ENCODE measurements around the gene SPATA32.

The SPATA32 gene

DNA sequence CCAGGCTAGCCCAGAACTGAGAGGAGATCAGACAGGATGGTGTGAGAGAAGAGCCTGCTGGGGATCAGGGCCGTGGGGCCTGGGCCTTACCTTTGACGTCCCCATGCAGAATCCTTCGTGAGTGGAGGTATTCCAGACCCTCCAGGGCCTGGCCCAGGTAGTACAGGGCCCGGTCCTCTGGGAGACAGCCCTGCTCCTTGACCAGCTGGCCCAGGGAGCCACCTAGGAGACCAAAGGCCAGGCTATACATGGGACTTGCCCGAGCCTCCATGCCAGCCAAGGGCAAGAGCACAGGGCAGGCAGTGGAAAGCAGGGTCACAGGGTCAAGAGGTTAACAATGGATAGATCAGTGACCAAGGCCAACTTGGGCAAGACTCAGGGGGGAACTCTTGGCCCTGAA is 12.1 kb upstream of the SPATA32 start:
- ChIA-PET CTCF (interaction anchor here (0.7 to 12.0 kb wide), 6 partner anchors 10 to 116 kb away, joined by 3 to 357 read pairs (median 5); no protein-coding TSS in a partner anchor), POLR2A (no interaction called here)
- H3K4me3 ChIP-seq (ENCODE audit: low read depth, low read length) = no peak overlapping the region
- H3K27ac ChIP-seq (ENCODE audit: extremely low read depth, low read depth, low read length) = no peak overlapping the region
- H3K4me1 ChIP-seq (ENCODE audit: control insufficient read depth, insufficient read depth, low read length) = peaks cover 5% of the 10 kb centered on the region
- TF ChIP-seq EGR2 (tag by site-specific recombination; IDR thresholded peaks at IDR 0.05; ENCODE audit: low read depth) = no peak
- no peak for TF ChIP-seq ZNF112 (tag by site-specific recombination; IDR thresholded peaks at IDR 0.05)
- TF ChIP-seq ZNF473 (tag by site-specific recombination; IDR thresholded peaks at IDR 0.05) = no peak
- TF ChIP-seq, protein P1, sequence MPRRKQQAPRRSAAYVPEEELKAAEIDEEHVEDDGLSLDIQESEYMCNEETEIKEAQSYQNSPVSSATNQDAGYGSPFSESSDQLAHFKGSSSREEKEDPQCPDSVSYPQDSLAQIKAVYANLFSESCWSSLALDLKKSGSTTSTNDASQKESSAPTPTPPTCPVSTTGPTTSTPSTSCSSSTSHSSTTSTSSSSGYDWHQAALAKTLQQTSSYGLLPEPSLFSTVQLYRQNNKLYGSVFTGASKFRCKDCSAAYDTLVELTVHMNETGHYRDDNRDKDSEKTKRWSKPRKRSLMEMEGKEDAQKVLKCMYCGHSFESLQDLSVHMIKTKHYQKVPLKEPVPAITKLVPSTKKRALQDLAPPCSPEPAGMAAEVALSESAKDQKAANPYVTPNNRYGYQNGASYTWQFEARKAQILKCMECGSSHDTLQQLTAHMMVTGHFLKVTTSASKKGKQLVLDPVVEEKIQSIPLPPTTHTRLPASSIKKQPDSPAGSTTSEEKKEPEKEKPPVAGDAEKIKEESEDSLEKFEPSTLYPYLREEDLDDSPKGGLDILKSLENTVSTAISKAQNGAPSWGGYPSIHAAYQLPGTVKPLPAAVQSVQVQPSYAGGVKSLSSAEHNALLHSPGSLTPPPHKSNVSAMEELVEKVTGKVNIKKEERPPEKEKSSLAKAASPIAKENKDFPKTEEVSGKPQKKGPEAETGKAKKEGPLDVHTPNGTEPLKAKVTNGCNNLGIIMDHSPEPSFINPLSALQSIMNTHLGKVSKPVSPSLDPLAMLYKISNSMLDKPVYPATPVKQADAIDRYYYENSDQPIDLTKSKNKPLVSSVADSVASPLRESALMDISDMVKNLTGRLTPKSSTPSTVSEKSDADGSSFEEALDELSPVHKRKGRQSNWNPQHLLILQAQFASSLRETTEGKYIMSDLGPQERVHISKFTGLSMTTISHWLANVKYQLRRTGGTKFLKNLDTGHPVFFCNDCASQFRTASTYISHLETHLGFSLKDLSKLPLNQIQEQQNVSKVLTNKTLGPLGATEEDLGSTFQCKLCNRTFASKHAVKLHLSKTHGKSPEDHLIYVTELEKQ (tag by site-specific recombination; IDR thresholded peaks at IDR 0.05; ENCODE audit: borderline replicate concordance) = no peak
- TF ChIP-seq, protein P2, sequence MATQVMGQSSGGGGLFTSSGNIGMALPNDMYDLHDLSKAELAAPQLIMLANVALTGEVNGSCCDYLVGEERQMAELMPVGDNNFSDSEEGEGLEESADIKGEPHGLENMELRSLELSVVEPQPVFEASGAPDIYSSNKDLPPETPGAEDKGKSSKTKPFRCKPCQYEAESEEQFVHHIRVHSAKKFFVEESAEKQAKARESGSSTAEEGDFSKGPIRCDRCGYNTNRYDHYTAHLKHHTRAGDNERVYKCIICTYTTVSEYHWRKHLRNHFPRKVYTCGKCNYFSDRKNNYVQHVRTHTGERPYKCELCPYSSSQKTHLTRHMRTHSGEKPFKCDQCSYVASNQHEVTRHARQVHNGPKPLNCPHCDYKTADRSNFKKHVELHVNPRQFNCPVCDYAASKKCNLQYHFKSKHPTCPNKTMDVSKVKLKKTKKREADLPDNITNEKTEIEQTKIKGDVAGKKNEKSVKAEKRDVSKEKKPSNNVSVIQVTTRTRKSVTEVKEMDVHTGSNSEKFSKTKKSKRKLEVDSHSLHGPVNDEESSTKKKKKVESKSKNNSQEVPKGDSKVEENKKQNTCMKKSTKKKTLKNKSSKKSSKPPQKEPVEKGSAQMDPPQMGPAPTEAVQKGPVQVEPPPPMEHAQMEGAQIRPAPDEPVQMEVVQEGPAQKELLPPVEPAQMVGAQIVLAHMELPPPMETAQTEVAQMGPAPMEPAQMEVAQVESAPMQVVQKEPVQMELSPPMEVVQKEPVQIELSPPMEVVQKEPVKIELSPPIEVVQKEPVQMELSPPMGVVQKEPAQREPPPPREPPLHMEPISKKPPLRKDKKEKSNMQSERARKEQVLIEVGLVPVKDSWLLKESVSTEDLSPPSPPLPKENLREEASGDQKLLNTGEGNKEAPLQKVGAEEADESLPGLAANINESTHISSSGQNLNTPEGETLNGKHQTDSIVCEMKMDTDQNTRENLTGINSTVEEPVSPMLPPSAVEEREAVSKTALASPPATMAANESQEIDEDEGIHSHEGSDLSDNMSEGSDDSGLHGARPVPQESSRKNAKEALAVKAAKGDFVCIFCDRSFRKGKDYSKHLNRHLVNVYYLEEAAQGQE (tag by site-specific recombination; IDR thresholded peaks at IDR 0.05) = no peak
- no peak for TF ChIP-seq ZNF354C (tag by site-specific recombination; IDR thresholded peaks at IDR 0.05; ENCODE audit: borderline replicate concordance, low read depth)
- no peak for TF ChIP-seq ZNF785 (tag by site-specific recombination; IDR thresholded peaks at IDR 0.05)
- TF ChIP-seq WT1 (tag by site-specific recombination; IDR thresholded peaks at IDR 0.05) = no peak
- TF ChIP-seq ZNF600 (tag by site-specific recombination; IDR thresholded peaks at IDR 0.05) = no peak
- TF ChIP-seq ZNF239 (tag by site-specific recombination; IDR thresholded peaks at IDR 0.05) = no peak
- no peak for TF ChIP-seq ZNF223 (tag by site-specific recombination; IDR thresholded peaks at IDR 0.05)
- TF ChIP-seq ZNF514 (tag by site-specific recombination; IDR thresholded peaks at IDR 0.05) = no peak
- H3K36me3 ChIP-seq (ENCODE audit: control insufficient read depth in 2 of 2, insufficient read depth in 1 of 2, low read length in 2 of 2) = peaks cover 18 to 43% of the 10 kb centered on the region in 2 experiments; a peak in 2 of 3 replicates
- H3K9me3 ChIP-seq (ENCODE audit: control insufficient read depth, insufficient read depth, low read depth, low read length) = no peaks in the 10 kb centered on the region

DNA sequence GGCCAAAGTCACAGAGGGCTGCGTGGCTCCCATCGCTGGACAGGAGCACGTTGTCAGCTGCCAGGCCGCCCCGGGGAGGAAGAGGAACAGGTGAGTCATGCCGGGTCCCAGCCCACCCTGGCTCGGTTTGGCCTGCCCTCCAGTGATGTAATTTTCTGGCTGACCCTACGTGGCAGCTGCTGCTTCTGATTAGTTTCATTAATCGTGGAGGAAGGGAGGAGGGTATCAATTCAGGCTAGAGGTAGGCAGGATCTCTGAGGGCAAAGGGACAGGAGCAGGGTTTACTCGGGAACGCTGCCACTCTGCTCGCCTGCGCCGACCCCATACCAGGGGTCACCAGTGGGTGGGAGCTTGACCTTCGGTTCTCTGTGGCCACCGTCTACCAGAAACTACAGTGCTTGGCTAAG is 11.7 kb upstream of the SPATA32 start:
- H3K9me3 ChIP-seq (ENCODE audit: control insufficient read depth, insufficient read depth, low read depth, low read length) = no peaks in the 10 kb centered on the region
- peaks cover 5% of the 10 kb centered on the region for H3K4me1 ChIP-seq (ENCODE audit: control insufficient read depth, insufficient read depth, low read length)
- POLR2A ChIA-PET = no interaction called here
- CTCF ChIA-PET = interaction anchor here (0.9 to 12.0 kb wide), 5 partner anchors 10 to 117 kb away, joined by 3 to 357 read pairs (median 5); no protein-coding TSS in a partner anchor
- no peak overlapping the region for H3K4me3 ChIP-seq (ENCODE audit: low read depth, low read length)
- peaks cover 19 to 48% of the 10 kb centered on the region in 2 experiments; a peak in 2 of 3 replicates for H3K36me3 ChIP-seq (ENCODE audit: control insufficient read depth in 2 of 2, insufficient read depth in 1 of 2, low read length in 2 of 2)
- no peak overlapping the region for H3K27ac ChIP-seq (ENCODE audit: extremely low read depth, low read depth, low read length)
- TF ChIP-seq GFI1B (tag by site-specific recombination; IDR thresholded peaks at IDR 0.05) = no peak
- no peak for TF ChIP-seq ZEB2 (tag by site-specific recombination; IDR thresholded peaks at IDR 0.05)
- no peak for TF ChIP-seq ZNF398 (tag by site-specific recombination; IDR thresholded peaks at IDR 0.05)
- TF ChIP-seq, protein P3, sequence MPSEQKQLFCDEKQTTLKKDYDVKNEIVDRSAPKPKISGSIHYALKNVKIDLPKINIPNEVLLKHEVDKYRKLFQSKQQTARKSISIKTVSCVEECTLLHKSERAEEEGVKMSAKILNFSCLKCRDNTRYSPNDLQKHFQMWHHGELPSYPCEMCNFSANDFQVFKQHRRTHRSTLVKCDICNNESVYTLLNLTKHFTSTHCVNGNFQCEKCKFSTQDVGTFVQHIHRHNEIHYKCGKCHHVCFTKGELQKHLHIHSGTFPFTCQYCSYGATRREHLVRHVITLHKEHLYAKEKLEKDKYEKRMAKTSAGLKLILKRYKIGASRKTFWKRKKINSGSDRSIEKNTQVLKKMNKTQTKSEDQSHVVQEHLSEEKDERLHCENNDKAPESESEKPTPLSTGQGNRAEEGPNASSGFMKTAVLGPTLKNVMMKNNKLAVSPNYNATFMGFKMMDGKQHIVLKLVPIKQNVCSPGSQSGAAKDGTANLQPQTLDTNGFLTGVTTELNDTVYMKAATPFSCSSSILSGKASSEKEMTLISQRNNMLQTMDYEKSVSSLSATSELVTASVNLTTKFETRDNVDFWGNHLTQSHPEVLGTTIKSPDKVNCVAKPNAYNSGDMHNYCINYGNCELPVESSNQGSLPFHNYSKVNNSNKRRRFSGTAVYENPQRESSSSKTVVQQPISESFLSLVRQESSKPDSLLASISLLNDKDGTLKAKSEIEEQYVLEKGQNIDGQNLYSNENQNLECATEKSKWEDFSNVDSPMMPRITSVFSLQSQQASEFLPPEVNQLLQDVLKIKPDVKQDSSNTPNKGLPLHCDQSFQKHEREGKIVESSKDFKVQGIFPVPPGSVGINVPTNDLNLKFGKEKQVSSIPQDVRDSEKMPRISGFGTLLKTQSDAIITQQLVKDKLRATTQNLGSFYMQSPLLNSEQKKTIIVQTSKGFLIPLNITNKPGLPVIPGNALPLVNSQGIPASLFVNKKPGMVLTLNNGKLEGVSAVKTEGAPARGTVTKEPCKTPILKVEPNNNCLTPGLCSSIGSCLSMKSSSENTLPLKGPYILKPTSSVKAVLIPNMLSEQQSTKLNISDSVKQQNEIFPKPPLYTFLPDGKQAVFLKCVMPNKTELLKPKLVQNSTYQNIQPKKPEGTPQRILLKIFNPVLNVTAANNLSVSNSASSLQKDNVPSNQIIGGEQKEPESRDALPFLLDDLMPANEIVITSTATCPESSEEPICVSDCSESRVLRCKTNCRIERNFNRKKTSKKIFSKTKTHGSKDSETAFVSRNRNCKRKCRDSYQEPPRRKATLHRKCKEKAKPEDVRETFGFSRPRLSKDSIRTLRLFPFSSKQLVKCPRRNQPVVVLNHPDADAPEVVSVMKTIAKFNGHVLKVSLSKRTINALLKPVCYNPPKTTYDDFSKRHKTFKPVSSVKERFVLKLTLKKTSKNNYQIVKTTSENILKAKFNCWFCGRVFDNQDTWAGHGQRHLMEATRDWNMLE (tag by site-specific recombination; conservative IDR thresholded peaks at IDR 0.05; ENCODE audit: low read depth) = no peak
- no peak for TF ChIP-seq ZNF510 (tag by site-specific recombination; IDR thresholded peaks at IDR 0.05; ENCODE audit: insufficient replicate concordance)
- TF ChIP-seq ZNF596 (tag by site-specific recombination; IDR thresholded peaks at IDR 0.05) = no peak

All from HEK293 (cell line).